ENCODE data around the gene HSPB1. TPM values are rescaled to one million over a fixed set of nuclear protein-coding genes. Genes with fewer than 3 reads are reported as not detected.

Gene HSPB1
- total and polyA plus RNA-seq, 2 experiments from 2014 or later, result 48.1 to 437 TPM

- TF ChIP-seq ZNF462 (CRISPR knock-in tag; IDR thresholded peaks at IDR 0.05) (no peak), REST (IDR thresholded peaks at IDR 0.05; ENCODE audit: unreplicated experiment) (no peak), EZH2phosphoT487 (IDR thresholded peaks at IDR 0.05; ENCODE audit: unreplicated experiment) (no peak), CTCF (conservative IDR thresholded peaks at IDR 0.05; ENCODE audit: low read depth in 2 of 2) (no peak), ZNF331 (CRISPR knock-in tag; IDR thresholded peaks at IDR 0.05; ENCODE audit: low read depth) (no peak), NANOG (IDR thresholded peaks at IDR 0.05; ENCODE audit: borderline replicate concordance) (no peak)
Measured at GRCh38 chr7:76272851-76273497, 29.5 kb upstream of the HSPB1 start (continued).
